Activated CD8-positive, alpha-beta memory T cell treated with anti-CD3 and anti-CD28 coated beads, Interleukin-2, amount 50 U/mL, for 48 hours (primary cell): Measurements from ENCODE around the gene GM2A.
A peak's percentile ranks its signal among the peaks of the same experiment; 100 is the strongest.
"Not testable (repeated sequence)": the region's sequence is repeated elsewhere in the genome, so short reads cannot be mapped to it uniquely, and the experiment has no call there.

Source experiments
- DNase-seq: peaks from one replicate; pipeline ENCODE4 v3.0.0-alpha.2; 2020

The GM2A gene

GRCh38 chr5:151295791-151296477 is 42.9 kb downstream of the GM2A start:
- no peak for DNase-seq

- DNase-seq, result no peak
Observed at GRCh38 chr5:151296478-151296830, 43.5 kb downstream of the GM2A start.

GRCh38 chr5:151296974-151297373 is 44.0 kb downstream of the GM2A start:
- no peak for DNase-seq

- DNase-seq, result no peak
Observed at GRCh38 chr5:151298063-151298855, 45.3 kb downstream of the GM2A start.

- DNase-seq, result no peak
Observed at GRCh38 chr5:151303666-151304065, 50.7 kb downstream of the GM2A start, which contains the start of gene SLC36A3. Gene SLC36A3, minus strand, starts transcription at chr5:151303766. Its CDS starts 412 bp downstream, at chr5:151303354.

GRCh38 chr5:151309266-151309665 is 56.3 kb downstream of the GM2A start:
- not testable (repeated sequence) for DNase-seq

- not testable (repeated sequence) for DNase-seq
Observed at GRCh38 chr5:151309821-151310220, 56.8 kb downstream of the GM2A start.

GRCh38 chr5:151310932-151311331 is 57.9 kb downstream of the GM2A start:
- no peak for DNase-seq

GRCh38 chr5:151312756-151313324 is 59.9 kb downstream of the GM2A start:
- DNase-seq, result no peak

- DNase-seq, result no peak
Observed at GRCh38 chr5:151313357-151313756, 60.4 kb downstream of the GM2A start.

GRCh38 chr5:151315998-151316597 is 63.1 kb downstream of the GM2A start:
- peak; percentile 79 for DNase-seq

- no peak for DNase-seq
Observed at GRCh38 chr5:151317871-151318270, 64.9 kb downstream of the GM2A start.

- no peak for DNase-seq
Observed at GRCh38 chr5:151318850-151319732, 66.1 kb downstream of the GM2A start.
